Right lobe of liver (tissue), 6 donors: Measurements from ENCODE around the gene PIK3CD. TPM values are rescaled to one million over a fixed set of nuclear protein-coding genes. Genes with fewer than 3 reads are reported as not detected.
"Not testable (repeated sequence)": the region's sequence is repeated elsewhere in the genome, so short reads cannot be mapped to it uniquely, and the experiment has no call there.

ENCODE experiments used
- ATAC-seq, 4 donors: fragments of 200-7000 bp; cut with Tn5 transposase; one replicate each; pipeline ENCODE4 v1.9.1; 2020; ENCODE audit warnings: mild to moderate bottlenecking in 4 of 4, moderate library complexity in 4 of 4
- DNase-seq, 3 donors: peaks; one replicate each; pipeline ENCODE4 v3.0.0-alpha.2; 2020
- H3K27ac ChIP-seq, 3 donors: fragments of 200-600 bp; one replicate each; pipeline ENCODE4 v1.8.0; 2022
- H3K27me3 ChIP-seq, 2 donors: fragments of 200-600 bp; one replicate each; pipeline ENCODE4 v1.8.0; 2022
- H3K36me3 ChIP-seq, 4 donors: fragments of 200-600 bp; sonication (generic) in 1 of 4; one replicate each; pipeline versions ENCODE4 v1.5.1 to v1.8.0; 2017 to 2022; ENCODE audit warnings: control low read depth in 1 of 4
- H3K4me1 ChIP-seq, 4 donors: fragments of 200-600 bp; sonication (generic) in 1 of 4; one replicate each; pipeline versions ENCODE4 v1.5.1 to v1.8.0; 2017 to 2022; ENCODE audit warnings: control low read depth in 1 of 4
- H3K4me3 ChIP-seq, 3 donors: fragments of 200-600 bp; one replicate each; pipeline ENCODE4 v1.8.0; 2022
- H3K9me3 ChIP-seq, 4 donors: fragments of 200-600 bp; sonication (generic) in 1 of 4; one replicate each; pipeline versions ENCODE4 v1.5.1 to v1.8.0; 2017 to 2022; ENCODE audit warnings: control low read depth in 1 of 4
- POLR2A ChIP-seq: fragments of 450-650 bp; IDR thresholded peaks from one replicate; pipeline ENCODE4 v1.6.1; 2017; ENCODE audit warnings: antibody characterized with exemption, mild to moderate bottlenecking
- WGBS: methylation state at CpG from one replicate; pipeline ENCODE4 v1.1.6; 2018; ENCODE audit warnings: low coverage, low lambda C conversion rate; ENCODE audit not compliant: insufficient coverage; ENCODE audit errors: missing lambda C conversion rate; 5-methylcytosine and 5-hydroxymethylcytosine counted together
- intact Hi-C, 2 donors: fragments of 100-400 bp; cut with DNase I; formaldehyde crosslinking; loops; one replicate each; pipeline versions ENCODE4 v1.11.2 to v1.14.1; 2022
- total RNA-seq, 6 experiments: library from RNA; depleted of rRNA in 2 of 6; stranded (reverse); fragments of >200 nt in 2 of 6; fragmentation: NEBNext Ultra II Directional in 3 of 6; extraction: Animal tissue kit (Norgen Biotek cat#: 25700) in 3 of 6; gene quantifications; one replicate each; pipeline versions ENCODE4 v1.1.0 to v1.2.4, GENCODE V29; 2016 to 2023
- TF ChIP-seq, protein P1 (sequence below), 4 donors: fragments of 200-600 bp in 3 of 4; fragments of 450-650 bp in 1 of 4; IDR thresholded peaks; one replicate each; pipeline versions ENCODE4 v1.5.1 to v1.8.0; 2016 to 2022; ENCODE audit warnings: antibody characterized with exemption in 4 of 4, mild to moderate bottlenecking in 2 of 4
- donor health status: DM: no; HTN: yes; CAD: no.
- donor health status: DM: no; HTN: no; CAD: no.
- donor health status: DM: no; HTN: no; CAD: no.
- donor health status: DM: no; HTN: yes; CAD: no.
- donor health status: DM: no; HTN: yes; CAD: no.

Gene PIK3CD
- total RNA-seq, 6 experiments from 2014 or later: 1.4 to 5.8 (median 2.6) TPM

DNA sequence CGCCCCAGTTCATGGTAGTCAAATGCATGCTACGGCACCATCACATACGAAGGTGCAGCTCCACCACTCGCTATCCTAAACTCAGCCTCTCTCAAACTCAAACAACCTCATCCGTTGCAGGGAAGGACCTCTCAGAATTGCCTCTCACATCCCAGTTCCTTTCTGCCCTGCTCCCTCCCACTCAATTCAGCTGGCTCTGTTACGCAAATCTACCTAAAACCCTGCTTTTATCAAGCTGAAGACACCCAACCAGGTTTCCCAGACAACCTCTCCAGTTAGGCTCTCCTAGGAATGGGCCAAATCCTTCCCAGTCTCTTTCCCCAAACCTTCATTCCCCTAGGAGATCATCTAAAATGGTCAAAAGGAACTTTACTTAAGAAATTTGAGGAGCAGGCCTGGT lies 109.3 kb downstream of the PIK3CD start:
- Histone ChIP-seq H3K4me3 (no peak overlapping the region), H3K4me1 (peaks cover 0 to 14% (median 6%) of the 10 kb centered on the region in 4 donors), H3K27me3 (no peaks in the 10 kb centered on the region), H3K9me3 (no peaks in the 10 kb centered on the region), H3K27ac (no peak overlapping the region), H3K36me3 (no peaks in the 10 kb centered on the region)
- DNase-seq: no peak
- TF ChIP-seq, protein P1, sequence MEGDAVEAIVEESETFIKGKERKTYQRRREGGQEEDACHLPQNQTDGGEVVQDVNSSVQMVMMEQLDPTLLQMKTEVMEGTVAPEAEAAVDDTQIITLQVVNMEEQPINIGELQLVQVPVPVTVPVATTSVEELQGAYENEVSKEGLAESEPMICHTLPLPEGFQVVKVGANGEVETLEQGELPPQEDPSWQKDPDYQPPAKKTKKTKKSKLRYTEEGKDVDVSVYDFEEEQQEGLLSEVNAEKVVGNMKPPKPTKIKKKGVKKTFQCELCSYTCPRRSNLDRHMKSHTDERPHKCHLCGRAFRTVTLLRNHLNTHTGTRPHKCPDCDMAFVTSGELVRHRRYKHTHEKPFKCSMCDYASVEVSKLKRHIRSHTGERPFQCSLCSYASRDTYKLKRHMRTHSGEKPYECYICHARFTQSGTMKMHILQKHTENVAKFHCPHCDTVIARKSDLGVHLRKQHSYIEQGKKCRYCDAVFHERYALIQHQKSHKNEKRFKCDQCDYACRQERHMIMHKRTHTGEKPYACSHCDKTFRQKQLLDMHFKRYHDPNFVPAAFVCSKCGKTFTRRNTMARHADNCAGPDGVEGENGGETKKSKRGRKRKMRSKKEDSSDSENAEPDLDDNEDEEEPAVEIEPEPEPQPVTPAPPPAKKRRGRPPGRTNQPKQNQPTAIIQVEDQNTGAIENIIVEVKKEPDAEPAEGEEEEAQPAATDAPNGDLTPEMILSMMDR (IDR thresholded peaks at IDR 0.05): no peak
- no peak for TF ChIP-seq POLR2A
- intact Hi-C loops: no loop called here
- 100% methylated on average over 2 of the region's 6 CpGs for WGBS
- no peak for ATAC-seq

DNA sequence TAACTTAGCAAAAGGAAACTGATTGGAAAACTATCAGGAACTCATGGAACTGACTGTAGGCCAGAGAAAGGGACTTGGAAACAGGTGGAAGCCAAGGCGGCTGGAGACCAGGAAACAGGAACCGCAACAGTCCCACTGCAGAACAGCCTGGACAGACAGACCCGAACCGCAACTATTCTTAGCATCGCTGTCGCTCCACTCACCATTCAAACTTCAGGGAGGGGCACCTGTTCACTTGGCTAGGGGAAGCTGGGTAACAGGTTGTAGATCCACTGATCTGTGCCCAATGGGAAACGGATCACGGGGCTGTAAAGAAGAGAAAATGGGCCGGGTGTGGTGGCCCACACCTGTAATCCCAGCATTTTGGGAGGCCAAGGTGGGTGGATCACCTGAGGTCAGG lies 110.3 kb downstream of the PIK3CD start:
- Histone ChIP-seq H3K36me3 (no peaks in the 10 kb centered on the region), H3K27ac (no peak overlapping the region)
- ATAC-seq: no peak

DNA sequence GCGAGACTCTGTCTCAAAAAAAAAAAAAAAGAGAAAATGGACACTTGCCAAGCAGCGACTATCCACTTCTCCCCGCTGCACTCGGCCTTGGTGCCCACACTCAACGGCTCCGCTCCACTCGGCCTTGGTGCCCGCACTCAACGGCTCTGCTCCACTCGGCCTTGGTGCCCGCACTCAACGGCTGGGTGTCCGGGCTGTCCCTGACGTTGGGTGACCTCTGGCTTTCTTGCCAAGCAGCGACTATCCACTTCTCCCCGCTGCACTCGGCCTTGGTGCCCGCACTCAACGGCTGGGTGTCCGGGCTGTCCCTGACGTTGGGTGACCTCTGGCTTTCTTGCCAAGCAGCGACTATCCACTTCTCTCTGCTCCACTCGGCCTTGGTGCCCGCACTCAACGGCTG lies 110.9 kb downstream of the PIK3CD start:
- ATAC-seq, H3K36me3 ChIP-seq, H3K4me3 ChIP-seq, DNase-seq, intact Hi-C loops, H3K9me3 ChIP-seq, H3K27me3 ChIP-seq, H3K27ac ChIP-seq: not testable (repeated sequence)
- peaks cover 0 to 14% (median 6%) of the 10 kb centered on the region in 4 donors for H3K4me1 ChIP-seq
- 95% methylated on average over 13 of the region's 25 CpGs for WGBS

More for the DNA sequence above, 110.3 kb downstream of the PIK3CD start:
- WGBS: 92% methylated on average over 6 of the region's 9 CpGs
- TF ChIP-seq POLR2A: no peak
- TF ChIP-seq, protein P1 (IDR thresholded peaks at IDR 0.05): no peak
- H3K4me3 ChIP-seq: no peak overlapping the region
- H3K9me3 ChIP-seq: no peaks in the 10 kb centered on the region
- H3K4me1 ChIP-seq: peaks cover 0 to 14% (median 6%) of the 10 kb centered on the region in 4 donors
- no peaks in the 10 kb centered on the region for H3K27me3 ChIP-seq
- DNase-seq: no peak
- intact Hi-C loops: no loop called here

DNA sequence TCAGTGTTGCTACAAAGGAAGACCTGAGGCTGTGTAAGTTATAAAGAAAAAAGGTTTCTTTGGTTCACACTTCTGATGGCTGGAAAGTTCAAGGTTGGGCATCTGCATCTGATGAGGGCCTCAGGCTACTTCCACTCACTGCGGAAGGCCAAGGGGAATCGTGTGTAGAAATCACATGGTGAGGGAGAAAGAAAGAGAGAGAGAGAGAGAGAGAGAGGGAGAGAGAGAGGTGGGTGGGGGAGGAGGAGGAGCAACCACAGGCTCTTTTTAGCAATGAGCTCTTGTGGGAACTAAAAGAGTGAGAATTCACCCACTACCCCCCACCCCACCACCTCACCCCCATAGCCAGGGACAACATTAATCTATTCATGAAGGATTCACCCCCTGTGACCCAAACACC lies 112.4 kb downstream of the PIK3CD start:
- no peaks in the 10 kb centered on the region for H3K27me3 ChIP-seq
- no peak for TF ChIP-seq POLR2A
- TF ChIP-seq, protein P1 (IDR thresholded peaks at IDR 0.05): no peak
- 100% methylated on average over 2 of the region's 2 CpGs for WGBS
- no peak for ATAC-seq
- no peaks in the 10 kb centered on the region for H3K36me3 ChIP-seq
- no peak overlapping the region for H3K27ac ChIP-seq
- intact Hi-C loops: no loop called here
- H3K9me3 ChIP-seq: no peaks in the 10 kb centered on the region
- no peak overlapping the region for H3K4me3 ChIP-seq
- no peak for DNase-seq
- peaks cover 0 to 14% (median 6%) of the 10 kb centered on the region in 4 donors for H3K4me1 ChIP-seq

DNA sequence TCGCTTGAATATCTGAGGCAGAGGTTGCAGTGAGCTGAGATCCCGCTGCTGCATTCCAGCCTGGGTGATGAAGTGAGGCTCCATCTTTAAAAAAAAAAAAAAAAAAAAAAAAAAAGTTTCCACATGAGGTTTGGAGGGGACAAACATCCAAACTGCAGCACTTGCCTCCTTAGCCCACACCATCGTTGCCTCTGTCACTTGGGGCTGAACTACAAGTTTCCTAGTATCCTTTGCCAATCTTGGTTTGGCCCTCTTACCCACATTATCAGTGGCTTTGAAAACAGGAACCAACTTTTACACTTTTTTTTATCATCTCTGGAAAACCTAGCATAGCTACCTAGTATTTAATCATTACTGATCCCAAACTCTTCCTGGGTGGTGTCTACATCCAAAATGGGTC lies 113.0 kb downstream of the PIK3CD start:
- Histone ChIP-seq H3K4me1 (peaks cover 0 to 8% (median 4%) of the 10 kb centered on the region in 4 donors), H3K4me3 (no peak overlapping the region), H3K27me3 (no peaks in the 10 kb centered on the region), H3K36me3 (no peaks in the 10 kb centered on the region), H3K27ac (no peak overlapping the region), H3K9me3 (no peaks in the 10 kb centered on the region)
- intact Hi-C loops: no loop called here
- ATAC-seq: no peak
- TF ChIP-seq POLR2A: no peak
- TF ChIP-seq, protein P1 (IDR thresholded peaks at IDR 0.05): no peak
- WGBS: 40% methylated on average over 1 of the region's 3 CpGs
- DNase-seq: no peak
